T-helper 22 cell (primary cell): ENCODE results near the gene VCAN.

Experiments
- DNase-seq: peaks from one replicate; pipeline ENCODE4 v3.0.0-alpha.2; 2020; ENCODE audit warnings: low read depth

VCAN gene

DNA sequence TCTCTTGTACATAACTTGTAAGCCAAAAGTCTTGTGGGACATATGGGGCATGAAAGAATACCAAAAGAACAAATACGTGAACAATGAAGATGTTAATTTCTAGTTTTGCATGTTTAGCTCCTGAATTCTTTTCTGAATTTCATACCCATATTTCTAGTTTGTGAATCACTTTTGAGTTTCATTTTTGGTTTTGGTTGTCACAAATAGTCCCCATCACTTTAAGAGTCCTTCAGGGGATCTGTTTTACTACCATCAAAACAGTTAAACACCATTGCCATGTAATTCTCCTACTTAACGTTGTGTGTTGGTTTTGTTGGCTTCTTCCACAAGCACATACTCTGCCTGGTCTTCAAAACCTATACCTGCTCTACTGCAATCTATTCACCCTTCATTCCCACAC lies 27.0 kb downstream of the VCAN start:
- DNase-seq = no peak

GRCh38 chr5:83503662-83504061 lies 32.1 kb downstream of the VCAN start:
- DNase-seq = no peak

- DNase-seq = no peak
Observed at GRCh38 chr5:83507431-83507830, 35.9 kb downstream of the VCAN start.

- no peak for DNase-seq
Observed at GRCh38 chr5:83509540-83509939, 38.0 kb downstream of the VCAN start.

DNA sequence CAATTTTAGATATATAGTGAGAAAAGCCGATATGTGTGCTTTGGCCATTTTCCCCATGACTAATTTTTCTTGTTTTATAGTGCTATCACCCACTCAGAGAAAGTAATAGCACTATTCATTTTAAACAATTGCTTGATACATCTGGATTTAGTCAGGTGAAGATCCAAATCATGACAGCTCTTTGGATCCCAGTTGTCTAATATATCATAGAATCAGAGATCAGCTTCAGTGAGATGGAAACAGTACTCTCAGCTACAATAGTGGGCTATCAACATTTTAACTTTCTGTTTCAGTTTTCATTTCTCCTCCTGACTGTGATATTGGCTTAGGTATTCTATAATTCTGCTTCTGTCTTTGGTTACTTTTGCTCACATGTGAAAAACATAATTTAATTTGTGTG lies 38.7 kb downstream of the VCAN start:
- no peak for DNase-seq

- no peak for DNase-seq
Observed at GRCh38 chr5:83512061-83512745, 40.7 kb downstream of the VCAN start.

- DNase-seq = no peak
Observed at GRCh38 chr5:83513081-83513480, 41.5 kb downstream of the VCAN start.

DNA sequence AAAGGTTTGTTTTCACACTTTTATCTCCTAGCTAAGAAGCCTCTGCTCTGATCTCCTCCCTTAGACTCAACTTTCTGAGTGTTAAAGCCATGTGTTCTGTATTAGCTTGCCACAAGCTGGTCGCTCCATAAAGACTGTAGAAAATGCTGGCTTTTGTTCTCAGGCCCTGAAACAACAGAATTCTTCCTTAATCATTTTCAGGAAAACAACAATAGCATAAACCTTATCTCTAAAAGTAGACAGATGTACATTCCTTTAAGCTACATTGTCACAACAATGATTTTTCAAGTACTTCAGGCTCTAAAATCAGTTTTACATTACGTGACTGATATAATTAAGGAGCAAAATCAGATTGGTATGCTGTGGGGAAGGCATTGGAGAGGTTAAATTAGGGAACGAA lies 41.9 kb downstream of the VCAN start:
- DNase-seq = no peak

GRCh38 chr5:83516377-83516776 lies 44.8 kb downstream of the VCAN start:
- no peak for DNase-seq

DNA sequence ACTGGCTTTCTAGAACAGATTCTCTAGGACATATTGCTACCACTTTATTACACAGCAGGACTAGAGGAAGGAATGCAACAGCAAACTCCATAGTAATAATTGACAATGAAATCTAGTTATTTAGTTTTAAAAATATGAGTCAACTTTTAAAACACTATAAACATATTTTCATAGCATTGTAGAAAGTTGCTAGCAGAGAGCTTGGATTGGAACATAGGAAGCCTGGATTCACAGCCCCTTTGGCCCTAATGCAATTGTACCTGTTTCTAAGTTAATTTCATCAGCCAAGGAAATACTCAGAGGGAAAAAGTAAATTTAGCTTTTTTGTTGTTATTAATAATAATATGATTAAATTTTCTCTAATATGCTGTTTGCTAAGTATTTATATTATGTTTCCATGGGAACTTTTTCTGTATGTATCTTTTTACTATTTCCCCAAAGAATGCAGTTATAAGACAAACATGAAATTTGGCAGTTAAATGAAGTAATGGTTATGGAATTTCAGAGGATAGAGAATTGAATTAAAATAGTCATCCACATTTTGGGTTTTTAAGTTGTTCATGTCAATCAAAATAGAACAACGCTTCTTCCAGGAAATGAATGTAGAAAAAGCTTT lies 45.6 kb downstream of the VCAN start:
- DNase-seq = no peak

DNA sequence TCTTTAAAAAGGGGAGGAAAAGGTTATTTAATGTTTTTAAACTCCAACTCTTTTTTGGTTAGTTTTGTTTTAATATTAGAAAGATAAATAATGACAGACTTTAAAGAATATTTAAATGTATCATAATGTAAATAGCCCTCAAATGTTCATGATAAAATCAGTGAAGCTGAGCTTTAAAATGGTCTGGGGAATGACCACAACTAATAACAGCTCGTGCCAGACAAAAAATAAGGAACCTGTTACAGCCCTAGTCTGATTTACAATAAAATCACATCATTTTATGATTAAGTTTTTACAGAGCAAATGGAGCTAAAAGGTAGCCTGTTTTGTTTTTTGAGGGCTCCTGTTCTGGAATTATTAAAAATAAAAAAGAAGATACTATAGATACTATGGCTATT lies 46.1 kb downstream of the VCAN start:
- no peak for DNase-seq

DNA sequence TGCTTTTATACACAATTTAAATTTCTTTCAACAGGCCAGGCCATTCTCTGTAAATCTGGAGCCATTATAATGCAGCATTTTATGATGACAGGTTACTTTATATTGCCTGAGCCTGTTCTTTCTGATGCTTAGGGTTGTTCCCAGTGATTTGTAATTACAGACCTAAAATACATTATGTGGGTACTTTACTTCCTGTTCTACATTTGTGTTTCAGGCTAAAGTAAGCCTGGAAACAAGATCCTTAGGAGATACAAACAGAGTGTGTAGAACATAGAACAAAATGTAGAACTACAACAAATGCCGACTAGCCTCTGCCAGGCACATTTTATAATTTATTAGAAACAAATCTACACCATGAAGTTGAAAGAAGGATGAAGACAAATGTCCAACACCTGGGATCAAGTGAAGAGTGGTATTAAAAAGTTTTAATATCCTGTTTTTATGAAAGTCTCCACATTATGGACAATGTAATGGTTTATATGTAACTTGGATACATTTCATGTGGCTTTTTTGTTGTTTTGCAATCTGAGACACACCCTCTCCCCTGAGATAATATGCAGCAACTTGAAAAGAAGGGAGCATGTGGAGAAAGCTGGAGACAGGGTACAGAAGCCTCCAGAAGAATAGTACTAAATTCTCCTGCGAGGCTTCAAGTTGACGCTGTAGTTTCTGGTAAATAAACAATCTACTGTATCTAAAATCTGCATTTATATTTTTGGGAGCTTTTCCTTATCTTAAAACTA lies 46.9 kb downstream of the VCAN start:
- no peak for DNase-seq

DNA sequence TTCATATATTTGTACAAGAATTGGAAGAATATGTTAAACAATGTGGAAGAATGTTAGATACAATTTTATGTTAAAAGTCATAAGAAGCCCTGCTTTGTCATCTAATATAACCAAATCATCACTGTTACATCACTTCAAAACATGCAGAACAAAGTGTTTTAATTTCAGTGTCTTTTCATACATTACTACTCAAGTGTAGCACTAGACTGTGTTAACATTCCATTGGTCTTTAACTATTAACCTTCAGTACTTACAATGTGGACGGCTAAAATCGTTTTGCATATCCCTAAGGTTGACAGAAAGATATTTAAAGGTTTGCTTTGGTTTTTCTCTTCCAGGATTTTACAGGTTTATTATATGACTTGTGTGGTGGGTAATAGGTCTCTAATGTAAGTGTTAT lies 50.9 kb downstream of the VCAN start:
- DNase-seq = no peak

DNA sequence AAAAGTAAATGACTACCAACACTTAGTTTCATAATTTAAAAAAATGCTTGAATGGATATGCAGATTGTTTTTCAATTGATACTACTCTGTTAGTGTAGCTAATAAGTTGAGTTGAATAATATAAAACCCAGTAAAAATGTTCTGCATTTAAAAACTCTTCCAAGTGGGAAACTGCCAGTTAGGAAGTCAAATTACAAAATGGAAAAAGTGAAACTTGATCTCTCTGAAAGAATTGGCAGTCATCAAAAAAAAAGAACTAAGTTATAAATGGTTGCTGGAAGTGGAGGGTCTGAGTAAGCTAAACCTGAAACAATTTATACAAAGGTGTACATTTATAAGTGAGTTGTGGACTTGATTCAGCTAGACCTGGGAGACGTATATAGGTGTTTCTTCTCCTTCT lies 52.4 kb downstream of the VCAN start:
- DNase-seq = no peak

- DNase-seq = no peak
Observed at GRCh38 chr5:83524345-83524744, 52.8 kb downstream of the VCAN start.

- no peak for DNase-seq
Observed at GRCh38 chr5:83524991-83525390, 53.4 kb downstream of the VCAN start.

DNA sequence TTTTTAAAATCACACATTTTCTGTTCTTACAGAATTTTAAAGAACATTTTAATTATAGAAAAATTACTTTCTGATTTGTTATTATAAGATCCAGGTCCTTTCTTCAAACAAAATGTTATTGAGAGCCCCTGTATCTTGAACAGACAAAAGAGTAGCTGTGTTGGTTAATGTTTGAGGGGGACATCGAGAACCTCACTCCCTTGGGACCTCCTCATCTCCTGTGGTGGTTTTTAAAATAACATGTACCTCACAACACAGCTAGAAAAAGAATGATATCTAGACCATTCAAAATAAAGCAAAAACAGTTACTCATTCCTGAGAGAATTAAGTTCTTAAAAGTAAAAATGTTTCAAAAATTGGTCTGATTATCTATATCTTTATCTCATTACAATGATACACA lies 54.7 kb downstream of the VCAN start:
- DNase-seq = no peak

DNA sequence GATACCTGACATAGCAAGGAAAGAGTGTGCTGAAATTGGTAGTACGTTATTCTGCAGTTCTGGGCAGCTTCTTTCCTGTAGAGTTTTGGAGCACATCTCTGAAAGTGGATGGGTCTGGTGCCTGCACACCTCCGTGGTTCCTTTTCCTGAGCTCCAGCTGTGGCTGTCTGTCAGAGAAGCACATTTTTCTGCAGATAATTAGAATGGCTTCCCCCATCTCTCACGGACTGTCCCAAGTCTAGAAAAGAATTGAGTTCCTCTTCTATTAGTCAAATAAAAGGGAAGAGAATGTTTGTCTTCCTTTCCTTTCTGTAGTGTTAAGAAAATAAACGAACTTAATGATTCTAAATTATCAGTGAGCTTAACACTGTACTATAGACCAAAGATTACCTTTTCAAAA lies 55.7 kb downstream of the VCAN start:
- no peak for DNase-seq

DNA sequence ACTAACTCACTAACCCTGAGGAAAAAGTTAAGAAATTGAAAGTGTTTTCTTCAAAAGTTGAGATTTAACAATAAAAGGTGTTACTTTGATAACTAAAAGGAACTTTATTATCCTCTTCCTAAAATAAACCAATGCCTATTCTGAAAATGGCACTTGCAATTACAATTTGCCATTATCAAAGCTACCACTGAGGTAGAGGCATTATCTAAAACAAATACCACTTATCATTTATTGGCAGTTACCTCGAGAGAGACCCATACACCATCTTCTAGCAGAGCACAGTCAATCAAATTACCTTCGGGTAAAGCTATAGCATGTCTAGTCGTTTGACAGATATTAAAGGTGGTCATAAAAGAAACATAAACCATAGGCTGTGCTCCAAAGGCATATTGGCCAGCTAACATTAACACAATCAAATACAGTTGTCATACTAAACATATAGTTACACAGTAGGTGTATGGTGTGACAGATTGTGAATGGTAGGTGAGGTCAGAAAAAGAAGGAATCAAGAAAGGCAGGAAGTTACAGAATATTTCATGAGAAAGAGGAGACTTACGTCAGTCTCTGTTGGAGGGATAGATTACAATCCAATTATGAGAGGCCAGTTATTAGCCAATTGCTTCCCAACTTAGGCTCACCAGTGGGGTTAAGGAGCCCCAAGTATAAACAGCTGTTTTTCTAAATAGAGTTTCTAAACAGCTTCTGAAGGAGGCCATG lies 56.3 kb downstream of the VCAN start:
- no peak for DNase-seq

GRCh38 chr5:83528439-83528769 lies 56.9 kb downstream of the VCAN start:
- no peak for DNase-seq

DNA sequence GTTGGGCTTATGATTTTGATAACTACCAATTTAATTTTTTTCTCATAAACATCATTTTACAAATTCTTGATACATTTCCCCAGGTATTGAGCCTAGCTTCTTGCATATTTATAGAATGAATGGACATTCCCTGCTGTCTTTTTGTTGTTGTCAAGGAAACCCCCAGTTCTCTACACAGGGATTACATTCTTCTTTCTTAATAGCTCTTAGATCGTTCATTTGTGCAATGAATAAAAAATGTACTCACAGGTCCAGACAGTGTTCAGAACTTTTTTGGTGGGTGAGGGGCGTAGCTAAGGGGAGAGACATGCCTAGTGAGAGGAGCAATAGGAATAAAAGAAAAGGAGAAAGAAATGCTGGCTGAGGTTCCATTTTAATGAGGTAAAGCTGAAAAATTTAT lies 58.6 kb downstream of the VCAN start:
- no peak for DNase-seq

DNA sequence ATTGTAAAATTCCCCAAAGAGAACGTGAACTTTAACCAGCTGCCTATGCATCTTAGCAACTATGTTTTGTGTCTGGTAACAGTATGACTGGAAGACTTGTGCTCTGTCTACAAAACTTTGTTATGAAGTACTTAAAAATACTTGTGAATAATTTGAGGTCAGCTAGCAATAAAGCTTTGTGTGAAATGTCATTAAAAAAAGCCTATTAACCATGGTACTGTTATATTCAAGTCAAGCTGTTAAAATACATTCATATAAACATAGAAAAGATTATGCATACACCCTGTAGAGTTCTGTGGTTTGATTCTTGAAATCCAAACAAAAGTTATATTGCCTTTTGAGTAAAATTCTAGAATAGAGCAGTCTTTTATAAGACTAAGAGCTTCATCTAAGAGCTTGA lies 60.1 kb downstream of the VCAN start:
- DNase-seq = no peak
